CD14-positive monocyte (primary cell): Measurements from ENCODE around the gene EML1. TPM values are rescaled to one million over a fixed set of nuclear protein-coding genes. Genes with fewer than 3 reads are reported as not detected.

Experiments
- DNase-seq, 3 donors: peaks; one replicate each; pipeline ENCODE4 v3.0.0-alpha.2; 2011 to 2022
- H2AFZ ChIP-seq: 2 replicates; pipeline ENCODE4 v1.6.0; 2012; ENCODE audit warnings: mild to moderate bottlenecking, low read depth, low read length, inconsistent platforms; ENCODE audit not compliant: insufficient read depth, poor library complexity, severe bottlenecking
- H3K27ac ChIP-seq, 2 donors: 1 replicate in 1 of 2; 2 replicates in 1 of 2; pipeline ENCODE4 v1.5.1; 2012 to 2013; ENCODE audit warnings: low read length in 2 of 2, control low read depth in 1 of 2, inconsistent platforms in 1 of 2, low read depth in 1 of 2, mild to moderate bottlenecking in 1 of 2
- H3K27me3 ChIP-seq, 2 donors: one replicate each; pipeline versions ENCODE4 v1.6.0 to v1.6.1; 2011 to 2013; ENCODE audit warnings: low read length in 2 of 2; ENCODE audit not compliant: control insufficient read depth in 2 of 2, insufficient read depth in 2 of 2
- H3K36me3 ChIP-seq, 2 donors: replicated peaks in 1 of 2; 1 replicate in 1 of 2; 2 replicates in 1 of 2; pipeline versions ENCODE4 v1.5.1 to v1.6.1; 2012 to 2013; ENCODE audit warnings: low read length in 2 of 2, control low read depth in 1 of 2, inconsistent platforms in 1 of 2, mild to moderate bottlenecking in 1 of 2; ENCODE audit not compliant: insufficient read depth in 2 of 2, control insufficient read depth in 1 of 2
- H3K4me1 ChIP-seq, 2 donors: 1 replicate in 1 of 2; 2 replicates in 1 of 2; pipeline versions ENCODE4 v1.5.1 to v1.6.1; 2012 to 2013; ENCODE audit warnings: low read length in 2 of 2, control low read depth in 1 of 2, inconsistent platforms in 1 of 2, mild to moderate bottlenecking in 1 of 2, moderate library complexity in 1 of 2; ENCODE audit not compliant: insufficient read depth in 2 of 2, control insufficient read depth in 1 of 2
- H3K4me2 ChIP-seq: replicated peaks from 2 replicates; pipeline ENCODE3; 2012; ENCODE audit warnings: low read length, moderate library complexity, mild to moderate bottlenecking; ENCODE audit not compliant: poor library complexity, severe bottlenecking; ENCODE audit errors: extremely low read depth
- H3K4me3 ChIP-seq, 3 experiments: fragments of 200-600 bp in 1 of 3; sonication (generic) in 1 of 3; replicated peaks in 1 of 3; 1 replicate in 2 of 3; 2 replicates in 1 of 3; pipeline ENCODE4 v1.5.1; 2011 to 2013; ENCODE audit warnings: low read length in 3 of 3, mild to moderate bottlenecking in 3 of 3, control low read depth in 2 of 3, low read depth in 2 of 3, inconsistent platforms in 1 of 3, moderate library complexity in 1 of 3
- H3K79me2 ChIP-seq: 2 replicates; pipeline ENCODE4 v1.6.0; 2012; ENCODE audit warnings: mild to moderate bottlenecking, control low read depth, inconsistent platforms, low read length, moderate library complexity; ENCODE audit not compliant: insufficient read depth
- H3K9ac ChIP-seq: 2 replicates; pipeline ENCODE4 v1.6.0; 2017; ENCODE audit warnings: low read length, mild to moderate bottlenecking; ENCODE audit not compliant: insufficient read depth, poor library complexity, severe bottlenecking
- H3K9me3 ChIP-seq, 2 donors: replicated peaks in 1 of 2; 1 replicate in 1 of 2; 2 replicates in 1 of 2; pipeline versions ENCODE4 v1.5.1 to v1.6.1; 2012 to 2013; ENCODE audit warnings: low read length in 2 of 2, control low read depth in 1 of 2; ENCODE audit not compliant: control insufficient read depth in 1 of 2, insufficient read depth in 1 of 2
- H4K20me1 ChIP-seq: 2 replicates; pipeline ENCODE4 v1.6.0; 2012; ENCODE audit warnings: mild to moderate bottlenecking, low read length, control low read depth, moderate library complexity; ENCODE audit not compliant: insufficient read depth
- H3K27ac Mint-ChIP-seq, 7 donors: one replicate each; pipeline ENCODE4 v1.8.0; 2020; ENCODE audit warnings: mild to moderate bottlenecking in 7 of 7, mixed read lengths in 7 of 7, moderate library complexity in 6 of 7, inconsistent platforms in 2 of 7
- H3K27me3 Mint-ChIP-seq, 3 donors: one replicate each; pipeline ENCODE4 v1.8.0; 2021 to 2022; ENCODE audit warnings: low read depth in 3 of 3, mild to moderate bottlenecking in 3 of 3, mixed read lengths in 3 of 3, moderate library complexity in 3 of 3, inconsistent platforms in 1 of 3
- H3K36me3 Mint-ChIP-seq, 2 donors: one replicate each; pipeline ENCODE4 v1.8.0; 2020; ENCODE audit warnings: mixed read lengths in 2 of 2, inconsistent platforms in 1 of 2, mild to moderate bottlenecking in 1 of 2
- H3K4me1 Mint-ChIP-seq: one replicate; pipeline ENCODE4 v1.8.0; 2020; ENCODE audit warnings: mild to moderate bottlenecking, mixed read lengths
- H3K4me3 Mint-ChIP-seq, 2 donors: one replicate each; pipeline ENCODE4 v1.8.0; 2020; ENCODE audit warnings: mild to moderate bottlenecking in 2 of 2, mixed read lengths in 2 of 2, moderate library complexity in 1 of 2
- H3K9me3 Mint-ChIP-seq, 7 donors: one replicate each; pipeline ENCODE4 v1.8.0; 2020 to 2022; ENCODE audit warnings: mixed read lengths in 7 of 7, mild to moderate bottlenecking in 6 of 7, moderate library complexity in 6 of 7, inconsistent platforms in 2 of 7
- CTCF ChIP-seq: fragments of 200-600 bp; IDR thresholded peaks from one replicate; pipeline ENCODE4 v1.8.0; 2022; ENCODE audit warnings: antibody characterized with exemption, mild to moderate bottlenecking
- WGBS: methylation state at CpG from one replicate; pipeline ENCODE4 v1.1.5; 2013; ENCODE audit warnings: missing lambda C conversion rate; ENCODE audit not compliant: insufficient coverage; 5-methylcytosine and 5-hydroxymethylcytosine counted together
- intact Hi-C, 2 donors: fragments of 100-400 bp; cut with micrococcal nuclease; formaldehyde crosslinking; loops; one replicate each; pipeline versions ENCODE4 v1.15.0 to v1.15.1; 2023
- polyA plus RNA-seq, 3 donors: library from polyadenylated mRNA; depleted of rRNA in 1 of 3; unstranded in 2 of 3; stranded (reverse) in 1 of 3; fragments of 300-500 nt in 2 of 3; fragments of >200 nt in 1 of 3; fragmentation: Illumina TruSeq in 2 of 3; gene quantifications; 1 replicate in 2 of 3; 2 replicates in 1 of 3; pipeline ENCODE4 v1.2.3, GENCODE V29; 2012 to 2021

Gene EML1
- polyA plus RNA-seq, 3 donors: not detected

- Histone ChIP-seq H3K4me2 (no peak overlapping the region), H4K20me1 (no peaks in the 10 kb centered on the region), H3K4me3 (no peak overlapping the region), H3K36me3 (no peaks in the 10 kb centered on the region), H2AFZ (no peak overlapping the region), H3K79me2 (no peaks in the 10 kb centered on the region), H3K9ac (no peak overlapping the region), H3K9me3 (peaks cover 0 to 7% of the 10 kb centered on the region in 2 donors), H3K27ac (no peak overlapping the region), H3K4me1 (no peaks in the 10 kb centered on the region), H3K27me3 (peaks cover 27 to 38% of the 10 kb centered on the region in 2 donors)
- Mint-ChIP-seq H3K27ac (no peak overlapping the region), H3K36me3 (no peaks in the 10 kb centered on the region), H3K4me3 (no peak overlapping the region), H3K4me1 (peaks cover 8% of the 10 kb centered on the region), H3K9me3 (peaks cover 0 to 9% (median 3%) of the 10 kb centered on the region in 7 donors), H3K27me3 (peaks cover 38 to 54% (median 52%) of the 10 kb centered on the region in 3 donors)
- intact Hi-C loops: no loop called here
- TF ChIP-seq CTCF: no peak
- DNase-seq: no peak
- WGBS: no CpG with 5 or more reads among the region's 2 CpGs
Observed at GRCh38 chr14:99789581-99789980, 3.6 kb upstream of the EML1 start.

GRCh38 chr14:99790201-99790977, 2.8 kb upstream of the EML1 start:
- Histone ChIP-seq H3K4me1 (no peaks in the 10 kb centered on the region), H3K27ac (no peak overlapping the region), H3K4me3 (no peak overlapping the region), H3K27me3 (peaks cover 35 to 46% of the 10 kb centered on the region in 2 donors), H2AFZ (no peak overlapping the region), H3K79me2 (no peaks in the 10 kb centered on the region), H4K20me1 (no peaks in the 10 kb centered on the region), H3K4me2 (no peak overlapping the region), H3K36me3 (no peaks in the 10 kb centered on the region), H3K9me3 (peaks cover 0 to 7% of the 10 kb centered on the region in 2 donors), H3K9ac (no peak overlapping the region)
- no peak for TF ChIP-seq CTCF
- intact Hi-C loops: no loop called here
- 100% methylated on average over 1 of the region's 7 CpGs for WGBS
- peaks cover 45 to 62% (median 57%) of the 10 kb centered on the region in 3 donors for H3K27me3 Mint-ChIP-seq
- peaks cover 0 to 9% (median 3%) of the 10 kb centered on the region in 7 donors for H3K9me3 Mint-ChIP-seq
- H3K36me3 Mint-ChIP-seq: no peaks in the 10 kb centered on the region
- DNase-seq: no peak
- peak overlapping the region in 1 of 2 donors; percentile 21 for H3K4me3 Mint-ChIP-seq
- peaks cover 8% of the 10 kb centered on the region for H3K4me1 Mint-ChIP-seq
- H3K27ac Mint-ChIP-seq: peak overlapping the region in 1 of 7 donors; percentile 61
